ENCODE data around the gene GFER. TPM values are rescaled to one million over a fixed set of nuclear protein-coding genes. Genes with fewer than 3 reads are reported as not detected.

The GFER gene
- total and polyA plus RNA-seq, 2 of the 8 experiments (the other 6 are each of a cell fraction or from before 2014, with no cell fraction given) = 17.7 to 37.9 TPM

DNA sequence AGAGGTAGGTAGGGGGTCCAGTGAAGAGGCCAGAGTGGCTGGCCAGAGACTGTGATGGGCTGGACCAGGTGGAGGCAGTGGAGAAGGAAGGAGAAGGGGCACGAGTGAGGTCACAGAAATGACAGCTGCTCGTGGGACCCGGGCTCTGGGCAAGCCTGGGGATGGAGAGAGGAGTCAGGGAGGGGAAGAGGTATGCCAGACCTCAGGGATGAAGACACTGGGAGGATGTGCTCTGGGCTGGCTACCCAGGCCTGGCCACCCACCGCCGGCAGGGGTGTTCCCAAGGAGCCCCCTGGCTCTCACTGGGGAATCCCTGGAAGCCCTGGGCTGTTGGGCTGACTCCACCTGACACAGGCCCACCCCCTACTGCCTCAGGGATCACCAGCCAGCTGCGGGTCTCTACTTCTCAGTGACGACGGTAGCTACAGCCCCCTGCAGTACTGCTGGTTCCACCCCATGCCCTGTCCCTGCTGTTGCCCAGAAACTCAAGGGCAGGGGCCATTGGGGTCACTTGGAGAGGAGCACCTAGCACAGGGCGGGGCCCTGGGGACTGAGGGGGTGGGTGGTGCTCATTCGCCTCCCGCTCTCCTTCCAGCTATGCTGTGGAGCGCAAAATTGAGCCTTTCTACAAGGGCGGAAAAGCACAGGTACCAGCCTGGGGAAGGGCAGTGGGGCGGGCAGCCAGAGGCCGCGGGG lies 10.4 kb upstream of the GFER start:
- ChIA-PET POLR2A (ENCODE audit: partially characterized antibody) (interaction anchor here (1.1 to 28.2 kb wide), 5 partner anchors 9 to 31 kb away, joined by 3 to 736 read pairs (median 5); partner anchors contain the start of genes GFER, MSRB1, NDUFB10 and RNF151), CTCF (ENCODE audit: partially characterized antibody) (interaction anchor here (1.0 kb wide), 1 partner anchor 111 kb away, joined by 3 read pairs; no protein-coding TSS in a partner anchor)
- H2BK120ac ChIP-seq (replicated peaks; ENCODE audit: low read depth, low read length) = no peak overlapping the region
- no peak for FAIRE-seq
- no peak overlapping the region for H2AK5ac ChIP-seq (ENCODE audit: low read depth, low read length)
- H3K36me3 ChIP-seq (ENCODE audit: control insufficient read depth in 2 of 4, insufficient read depth in 4 of 4, low read length in 3 of 4) = peaks cover 11 to 33% (median 22%) of the 10 kb centered on the region in 4 experiments; a peak in 7 of 8 replicates
- H3K18ac ChIP-seq (ENCODE audit: extremely low read depth, low read length) = no peak overlapping the region
- no peaks in the 10 kb centered on the region for H3K27me3 ChIP-seq (replicated peaks in 1 of 4; ENCODE audit: control insufficient read depth in 3 of 4, extremely low read depth in 1 of 4, insufficient read depth in 3 of 4, low read length in 3 of 4)
- H3K4ac ChIP-seq (replicated peaks; ENCODE audit: insufficient read length, low read depth, low read length) = no peak overlapping the region
- H4K20me1 ChIP-seq (replicated peaks in 1 of 2; ENCODE audit: control insufficient read depth in 1 of 2, insufficient read depth in 2 of 2, low read length in 2 of 2) = peaks cover 2 to 24% of the 10 kb centered on the region in 2 experiments
- H4K5ac ChIP-seq (ENCODE audit: insufficient read length, low read depth, low read length) = no peak overlapping the region
- H3K23me2 ChIP-seq (ENCODE audit: low read depth, low read length) = peaks cover 8% of the 10 kb centered on the region
- no peak for TF ChIP-seq JUND (IDR thresholded peaks at IDR 0.05; ENCODE audit: low read length)
- no peak for TF ChIP-seq ASH2L (IDR thresholded peaks at IDR 0.05; ENCODE audit: low read length)
- no peak for TF ChIP-seq EP300 (IDR thresholded peaks at IDR 0.05; ENCODE audit: borderline replicate concordance in 1 of 2, low read depth in 2 of 2, low read length in 2 of 2)
- no peaks in the 10 kb centered on the region for H3K9me3 ChIP-seq (ENCODE audit: insufficient read depth in 2 of 2, low read depth in 1 of 2, low read length in 1 of 2)
- peaks cover 3 to 16% of the 10 kb centered on the region in 2 experiments; a peak in 2 of 4 replicates for H3K79me2 ChIP-seq (ENCODE audit: control insufficient read depth in 1 of 2, insufficient read depth in 2 of 2, low read length in 2 of 2)
- 79% methylated on average over 13 of the region's 16 CpGs; no CpG with 5 or more reads in 1 of the 2 experiments for WGBS, 2 experiments (ENCODE audit: extremely low coverage in 1 of 2, insufficient coverage in 1 of 2, insufficient read length in 1 of 2, insufficient replicate concordance in 2 of 2, low coverage in 1 of 2, low lambda C conversion rate in 2 of 2, missing lambda C conversion rate in 1 of 2)
- no peak overlapping the region for H3K27ac ChIP-seq (ENCODE audit: low read depth, low read length)
- no peak overlapping the region for H3K9ac ChIP-seq (replicated peaks in 1 of 4; ENCODE audit: extremely low read depth in 1 of 4, low read depth in 3 of 4, low read length in 3 of 4)
- H3K4me2 ChIP-seq (ENCODE audit: insufficient read depth in 1 of 2, low read depth in 2 of 2, low read length in 2 of 2) = no peak overlapping the region; a peak in 1 of 4 replicates
- H2BK12ac ChIP-seq (ENCODE audit: low read depth, low read length) = no peak overlapping the region
- no peak overlapping the region for H4K91ac ChIP-seq (replicated peaks; ENCODE audit: insufficient read length, low read length)
- DNase-seq (ENCODE audit: low read depth in 1 of 2, low spot score in 2 of 2) = no peak
- H2AFZ ChIP-seq (ENCODE audit: low read length) = no peak overlapping the region
- H3K4me3 ChIP-seq (ENCODE audit: extremely low read depth in 1 of 4, insufficient read depth in 2 of 4, low read depth in 3 of 4, low read length in 4 of 4) = no peak overlapping the region
- H3K14ac ChIP-seq (ENCODE audit: insufficient read length) = no peak overlapping the region
- no peak overlapping the region for H2BK20ac ChIP-seq (ENCODE audit: low read length)
- peak overlapping the region; percentile 35; the same call in 1 of the 2 replicates for H4K8ac ChIP-seq (ENCODE audit: extremely low read depth, insufficient read depth, low read length)
- H2BK15ac ChIP-seq (ENCODE audit: low read length) = no peak overlapping the region
- no peak overlapping the region for H3K23ac ChIP-seq (ENCODE audit: insufficient read length)
- peaks cover 0 to 6% (median 5%) of the 10 kb centered on the region in 4 experiments; a peak in 5 of 7 replicates for H3K4me1 ChIP-seq (replicated peaks in 1 of 4; ENCODE audit: control insufficient read depth in 3 of 4, insufficient read depth in 4 of 4, low read length in 3 of 4)
- H3K79me1 ChIP-seq (ENCODE audit: low read depth, low read length) = peaks cover 12% of the 10 kb centered on the region; the same call in 1 of the 2 replicates
- no peak overlapping the region for H3K56ac ChIP-seq (replicated peaks; ENCODE audit: insufficient read length, low read depth, low read length)
- no peak overlapping the region for H2BK5ac ChIP-seq (ENCODE audit: low read depth, low read length)
